ENCODE measurements around the gene IL22.

- TF ChIP-seq CTCF (IDR thresholded peaks at IDR 0.05) (no peak), POLR2A (IDR thresholded peaks at IDR 0.05) (no peak)
Observed at GRCh38 chr12:68231691-68232090, 21.7 kb downstream of the IL22 start.

Data from prostate gland (tissue), 2 donors.